Natural killer cell (primary cell): ENCODE data around the gene OBP2A. TPM values are rescaled to one million over a fixed set of nuclear protein-coding genes. Genes with fewer than 3 reads are reported as not detected.

Experiments used
- ATAC-seq, 3 donors: fragments of 150-1000 bp in 2 of 3; fragments of 200-7000 bp in 1 of 3; cut with Tn5 transposase; 1 replicate in 1 of 3; 2 replicates in 2 of 3; pipeline ENCODE4 v1.10.0; 2021; ENCODE audit warnings: mild to moderate bottlenecking in 2 of 3, moderate library complexity in 2 of 3
- DNase-seq, 2 donors: peaks; one replicate each; pipeline versions ENCODE4 v3.0.0 to v3.0.0-alpha.2; 2013 to 2021; ENCODE audit warnings: mixed read lengths in 1 of 2
- H3K27ac ChIP-seq: one replicate; pipeline ENCODE4 v1.5.1; 2013; ENCODE audit warnings: mild to moderate bottlenecking, low read length
- H3K27me3 ChIP-seq: one replicate; pipeline ENCODE4 v1.6.1; 2013; ENCODE audit warnings: low read length; ENCODE audit not compliant: control insufficient read depth, insufficient read depth
- H3K36me3 ChIP-seq: one replicate; pipeline ENCODE4 v1.6.1; 2013; ENCODE audit warnings: low read length; ENCODE audit not compliant: control insufficient read depth, insufficient read depth
- H3K4me1 ChIP-seq: one replicate; pipeline ENCODE4 v1.6.1; 2013; ENCODE audit warnings: low read length; ENCODE audit not compliant: control insufficient read depth, insufficient read depth
- H3K4me3 ChIP-seq: one replicate; pipeline ENCODE4 v1.5.1; 2013; ENCODE audit warnings: low read length
- H3K9me3 ChIP-seq: one replicate; pipeline ENCODE4 v1.6.1; 2013; ENCODE audit warnings: low read length; ENCODE audit not compliant: control insufficient read depth, insufficient read depth
- H3K27ac Mint-ChIP-seq, 2 donors: one replicate each; pipeline ENCODE4 v1.8.0; 2022; ENCODE audit warnings: mild to moderate bottlenecking in 2 of 2, mixed read lengths in 2 of 2, moderate library complexity in 1 of 2
- H3K27me3 Mint-ChIP-seq, 2 donors: one replicate each; pipeline ENCODE4 v1.8.0; 2022; ENCODE audit warnings: low read depth in 2 of 2, mixed read lengths in 2 of 2
- H3K36me3 Mint-ChIP-seq: one replicate; pipeline ENCODE4 v1.8.0; 2022; ENCODE audit warnings: mixed read lengths
- H3K4me1 Mint-ChIP-seq, 2 donors: one replicate each; pipeline ENCODE4 v1.8.0; 2022; ENCODE audit warnings: mixed read lengths in 2 of 2
- H3K4me3 Mint-ChIP-seq: one replicate; pipeline ENCODE4 v1.8.0; 2022; ENCODE audit warnings: mild to moderate bottlenecking, moderate library complexity, mixed read lengths
- H3K9me3 Mint-ChIP-seq, 2 donors: one replicate each; pipeline ENCODE4 v1.8.0; 2022; ENCODE audit warnings: mixed read lengths in 2 of 2
- WGBS: methylation state at CpG from one replicate; pipeline ENCODE4 v1.1.7; 2013; ENCODE audit warnings: missing lambda C conversion rate; ENCODE audit not compliant: insufficient coverage; 5-methylcytosine and 5-hydroxymethylcytosine counted together
- intact Hi-C: fragments of 100-400 bp; cut with micrococcal nuclease; formaldehyde crosslinking; loops from one replicate; pipeline ENCODE4 v1.14.2; 2022
- total RNA-seq, 4 donors: library from RNA; stranded (reverse); fragments of 120-200 nt in 1 of 4; gene quantifications; one replicate each; pipeline versions ENCODE4 v1.2.3 to v1.2.4, GENCODE V29; 2013 to 2022
- TF ChIP-seq, protein P1 (sequence below): fragments of 200-600 bp; IDR thresholded peaks from one replicate; pipeline ENCODE4 v1.8.0; 2022; ENCODE audit warnings: antibody characterized with exemption

OBP2A gene
- total RNA-seq, 3 donors from 2014 or later (not counting 1 experiment from before 2014, with no cell fraction given) = not detected

DNA sequence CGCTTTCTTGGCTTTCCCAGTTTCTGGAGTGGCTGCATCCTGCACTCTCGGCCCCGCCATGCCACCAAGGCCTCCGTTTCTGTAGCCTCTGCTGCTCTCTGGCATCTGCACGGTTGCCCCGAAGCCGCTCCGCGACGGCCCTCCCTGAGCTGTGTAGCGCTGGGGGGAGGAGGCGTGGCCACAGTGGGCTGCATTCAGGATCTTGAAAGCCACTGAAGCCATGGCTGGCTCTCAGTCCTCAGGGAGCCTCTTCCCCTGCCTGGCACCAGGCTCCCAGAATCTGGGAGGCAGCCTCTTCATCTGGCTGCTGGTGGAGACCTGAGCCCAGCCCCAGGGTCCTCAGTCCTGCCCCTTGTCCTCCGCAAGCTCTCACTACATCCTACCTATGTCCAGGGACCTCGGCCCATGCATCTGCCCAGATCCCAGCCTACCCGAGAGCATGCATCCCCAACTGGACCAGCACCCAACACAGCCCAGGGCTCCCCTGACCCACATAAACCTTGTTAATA is 40.7 kb downstream of the OBP2A start:
- no peaks in the 10 kb centered on the region for H3K4me1 Mint-ChIP-seq
- Histone ChIP-seq H3K36me3 (no peaks in the 10 kb centered on the region), H3K9me3 (no peaks in the 10 kb centered on the region), H3K4me1 (no peaks in the 10 kb centered on the region), H3K27me3 (peaks cover 2% of the 10 kb centered on the region), H3K4me3 (no peak overlapping the region), H3K27ac (no peak overlapping the region)
- intact Hi-C loops = no loop called here
- WGBS = 79% methylated on average over 15 of the region's 15 CpGs
- TF ChIP-seq, protein P1, sequence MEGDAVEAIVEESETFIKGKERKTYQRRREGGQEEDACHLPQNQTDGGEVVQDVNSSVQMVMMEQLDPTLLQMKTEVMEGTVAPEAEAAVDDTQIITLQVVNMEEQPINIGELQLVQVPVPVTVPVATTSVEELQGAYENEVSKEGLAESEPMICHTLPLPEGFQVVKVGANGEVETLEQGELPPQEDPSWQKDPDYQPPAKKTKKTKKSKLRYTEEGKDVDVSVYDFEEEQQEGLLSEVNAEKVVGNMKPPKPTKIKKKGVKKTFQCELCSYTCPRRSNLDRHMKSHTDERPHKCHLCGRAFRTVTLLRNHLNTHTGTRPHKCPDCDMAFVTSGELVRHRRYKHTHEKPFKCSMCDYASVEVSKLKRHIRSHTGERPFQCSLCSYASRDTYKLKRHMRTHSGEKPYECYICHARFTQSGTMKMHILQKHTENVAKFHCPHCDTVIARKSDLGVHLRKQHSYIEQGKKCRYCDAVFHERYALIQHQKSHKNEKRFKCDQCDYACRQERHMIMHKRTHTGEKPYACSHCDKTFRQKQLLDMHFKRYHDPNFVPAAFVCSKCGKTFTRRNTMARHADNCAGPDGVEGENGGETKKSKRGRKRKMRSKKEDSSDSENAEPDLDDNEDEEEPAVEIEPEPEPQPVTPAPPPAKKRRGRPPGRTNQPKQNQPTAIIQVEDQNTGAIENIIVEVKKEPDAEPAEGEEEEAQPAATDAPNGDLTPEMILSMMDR = no peak
- no peak for DNase-seq
- no peaks in the 10 kb centered on the region for H3K9me3 Mint-ChIP-seq
- no peak overlapping the region for H3K4me3 Mint-ChIP-seq
- no peak overlapping the region for H3K27ac Mint-ChIP-seq
- no peaks in the 10 kb centered on the region for H3K36me3 Mint-ChIP-seq
- ATAC-seq = no peak
- H3K27me3 Mint-ChIP-seq = peaks cover 2 to 7% of the 10 kb centered on the region in 2 donors

DNA sequence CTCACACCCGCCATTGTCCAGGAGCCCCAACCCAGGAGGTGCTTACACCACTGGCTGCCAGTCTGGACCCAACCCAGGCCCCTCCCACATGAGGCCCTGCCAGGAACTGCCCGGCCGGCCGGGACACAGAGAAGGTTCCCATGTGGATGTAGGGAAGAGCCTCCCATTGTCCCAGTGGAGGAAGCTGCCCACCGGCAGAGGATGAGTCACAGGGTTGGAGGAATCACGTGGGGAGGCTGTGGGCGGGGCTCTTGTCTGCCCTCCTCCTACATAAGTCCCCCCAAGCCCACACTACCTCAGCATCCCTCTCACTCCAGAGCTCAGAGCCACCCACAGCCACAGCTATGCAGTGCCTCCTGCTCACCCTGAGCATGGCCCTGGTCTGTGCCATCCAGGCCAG is 41.7 kb downstream of the OBP2A start:
- no peaks in the 10 kb centered on the region for H3K9me3 Mint-ChIP-seq

GRCh38 chr9:135588371-135588770 is 42.4 kb downstream of the OBP2A start:
- H3K27me3 ChIP-seq = peaks cover 2% of the 10 kb centered on the region
- TF ChIP-seq, protein P1 = no peak
- no peaks in the 10 kb centered on the region for H3K9me3 ChIP-seq
- DNase-seq (no peak), ATAC-seq (no peak)
- no peaks in the 10 kb centered on the region for H3K36me3 ChIP-seq
- WGBS = 90% methylated on average over 9 of the region's 9 CpGs
- Mint-ChIP-seq H3K4me3 (no peak overlapping the region), H3K4me1 (no peaks in the 10 kb centered on the region), H3K27ac (no peak overlapping the region), H3K27me3 (peaks cover 2 to 11% of the 10 kb centered on the region in 2 donors), H3K36me3 (no peaks in the 10 kb centered on the region), H3K9me3 (no peaks in the 10 kb centered on the region)
- H3K4me3 ChIP-seq = no peak overlapping the region
- H3K4me1 ChIP-seq = no peaks in the 10 kb centered on the region
- H3K27ac ChIP-seq = no peak overlapping the region
- intact Hi-C loops = no loop called here

More for the DNA sequence above, 41.7 kb downstream of the OBP2A start:
- Histone ChIP-seq H3K27ac (no peak overlapping the region), H3K4me1 (no peaks in the 10 kb centered on the region), H3K36me3 (no peaks in the 10 kb centered on the region), H3K27me3 (peaks cover 2% of the 10 kb centered on the region), H3K9me3 (no peaks in the 10 kb centered on the region), H3K4me3 (no peak overlapping the region)
- no peak overlapping the region for H3K4me3 Mint-ChIP-seq
- no peaks in the 10 kb centered on the region for H3K36me3 Mint-ChIP-seq
- H3K4me1 Mint-ChIP-seq = no peaks in the 10 kb centered on the region
- TF ChIP-seq, protein P1 = no peak
- peaks cover 2 to 7% of the 10 kb centered on the region in 2 donors for H3K27me3 Mint-ChIP-seq
- H3K27ac Mint-ChIP-seq = no peak overlapping the region
- intact Hi-C loops = no loop called here
- no CpG with 5 or more reads among the region's 7 CpGs for WGBS
- ATAC-seq (no peak), DNase-seq (no peak)
